NCI-H2107 treated with DMSO at 0.1 percent for 48 hours (cell line): ENCODE measurements around the gene AP2A1.

ENCODE experiments used
- DNase-seq: peaks from one replicate; lab custom pipeline; 2025; ENCODE audit not compliant: unreplicated experiment; lab: John Stamatoyannopoulos, UW

Gene AP2A1

GRCh38 chr19:49766007-49766929 lies 533 bp upstream of the AP2A1 start:
- DNase-seq = peak; percentile 98

- no peak for DNase-seq
Observed at GRCh38 chr19:49767381-49767780, 580 bp downstream of the AP2A1 start.

- DNase-seq = no peak
Observed at GRCh38 chr19:49767967-49768581, 1.3 kb downstream of the AP2A1 start.

GRCh38 chr19:49770529-49770928 lies 3.7 kb downstream of the AP2A1 start:
- DNase-seq = no peak

- DNase-seq = no peak
Observed at GRCh38 chr19:49771674-49772139, 4.9 kb downstream of the AP2A1 start.

- DNase-seq = no peak
Observed at GRCh38 chr19:49772850-49773432, 6.1 kb downstream of the AP2A1 start.

GRCh38 chr19:49773663-49774350 lies 7.0 kb downstream of the AP2A1 start:
- DNase-seq = no peak

GRCh38 chr19:49774969-49775368 lies 8.2 kb downstream of the AP2A1 start:
- no peak for DNase-seq

GRCh38 chr19:49775742-49776370 lies 9.1 kb downstream of the AP2A1 start:
- no peak for DNase-seq

GRCh38 chr19:49776371-49776764 lies 9.6 kb downstream of the AP2A1 start:
- no peak for DNase-seq

- no peak for DNase-seq
Observed at GRCh38 chr19:49779731-49780555, 13.1 kb downstream of the AP2A1 start.

GRCh38 chr19:49780861-49781260 lies 14.1 kb downstream of the AP2A1 start:
- no peak for DNase-seq

GRCh38 chr19:49781394-49781793 lies 14.6 kb downstream of the AP2A1 start:
- DNase-seq = no peak

GRCh38 chr19:49782515-49782914 lies 15.7 kb downstream of the AP2A1 start:
- no peak for DNase-seq

GRCh38 chr19:49786376-49786820 lies 19.6 kb downstream of the AP2A1 start:
- no peak for DNase-seq

- DNase-seq = no peak
Observed at GRCh38 chr19:49787746-49788145, 20.9 kb downstream of the AP2A1 start.

GRCh38 chr19:49788857-49789256 lies 22.1 kb downstream of the AP2A1 start:
- no peak for DNase-seq

- DNase-seq = no peak
Observed at GRCh38 chr19:49790866-49791265, 24.1 kb downstream of the AP2A1 start.

GRCh38 chr19:49791776-49792445 lies 25.1 kb downstream of the AP2A1 start:
- DNase-seq = no peak
